NB4 (cell line): ENCODE data around the gene TWIST2.

ENCODE experiments used
- CTCF ChIP-seq: IDR thresholded peaks from one replicate; pipeline ENCODE4 v1.5.1; 2012; ENCODE audit warnings: low read depth, low read length
- MAX ChIP-seq: IDR thresholded peaks from 2 replicates; pipeline ENCODE4 v1.6.1; 2011; ENCODE audit warnings: low read depth, low read length
- MYC ChIP-seq: IDR thresholded peaks from 2 replicates; pipeline ENCODE4 v1.6.1; 2011; ENCODE audit warnings: low read depth, low read length
- POLR2A ChIP-seq: IDR thresholded peaks from 2 replicates; pipeline ENCODE4 v1.6.1; 2011; ENCODE audit warnings: mild to moderate bottlenecking; ENCODE audit not compliant: insufficient read length; ENCODE audit errors: extremely low read depth

- TF ChIP-seq POLR2A: no peak
- TF ChIP-seq CTCF: no peak
- TF ChIP-seq MAX: no peak
- no peak for TF ChIP-seq MYC
Observed at GRCh38 chr2:238920053-238920452, 72.2 kb downstream of the TWIST2 start.
